IMR-90 (cell line): ENCODE measurements around the gene IL4R. TPM values are rescaled to one million over a fixed set of nuclear protein-coding genes. Genes with fewer than 3 reads are reported as not detected.

ENCODE experiments used
- ATAC-seq: fragments of 200-7000 bp; cut with Tn5 transposase; 2 replicates; pipeline ENCODE4 v1.9.1; 2020; ENCODE audit warnings: low read depth, mild to moderate bottlenecking, moderate library complexity
- BruUV-seq: library from RNA; stranded (reverse); fragments of 400-500 nt; replicated peaks from 2 replicates; lab custom pipeline; 2021; lab: Mats Ljungman, UMichigan
- CTCF ChIA-PET: fragments of 300-600 bp; formaldehyde crosslinking; extraction: SDS; loops from one replicate; lab custom pipeline; 2021; ENCODE audit warnings: antibody characterized with exemption; lab: Yijun Ruan, JAX
- POLR2A ChIA-PET: fragments of 300-600 bp; sonication (Branson Sonifier 250); formaldehyde crosslinking; loops from one replicate; lab custom pipeline; 2022; ENCODE audit warnings: antibody characterized with exemption; ENCODE audit not compliant: unreplicated experiment; lab: Charles Lee
- DNase-seq: peaks from one replicate; pipeline ENCODE4 v3.0.0; 2013
- H2AFZ ChIP-seq: replicated peaks from 2 replicates; pipeline ENCODE3; 2013; ENCODE audit warnings: low read length, mild to moderate bottlenecking; ENCODE audit not compliant: poor library complexity
- H2AK5ac ChIP-seq: 2 replicates; pipeline ENCODE4 v1.6.1; 2013; ENCODE audit warnings: low read depth, low read length, inconsistent platforms
- H2AK9ac ChIP-seq: replicated peaks from 2 replicates; pipeline ENCODE3; 2013; ENCODE audit warnings: mild to moderate bottlenecking, low read depth, low read length, moderate library complexity; ENCODE audit not compliant: poor library complexity
- H2BK120ac ChIP-seq: 2 replicates; pipeline ENCODE4 v1.6.1; 2013; ENCODE audit warnings: low read depth, low read length, inconsistent platforms
- H2BK15ac ChIP-seq: 3 replicates; pipeline ENCODE4 v1.6.1; 2013; ENCODE audit warnings: low read depth, low read length, inconsistent platforms
- H2BK20ac ChIP-seq: 2 replicates; pipeline ENCODE4 v1.6.1; 2013; ENCODE audit warnings: low read depth, mild to moderate bottlenecking, inconsistent platforms, low read length, moderate library complexity
- H2BK5ac ChIP-seq: 2 replicates; pipeline ENCODE4 v1.6.1; 2013; ENCODE audit warnings: mild to moderate bottlenecking, low read depth, low read length, inconsistent platforms; ENCODE audit not compliant: poor library complexity, severe bottlenecking
- H3K14ac ChIP-seq: replicated peaks from 2 replicates; pipeline ENCODE4 v1.6.1; 2013; ENCODE audit warnings: low read depth, low read length, inconsistent platforms
- H3K18ac ChIP-seq: 2 replicates; pipeline ENCODE4 v1.6.1; 2013; ENCODE audit warnings: low read depth, low read length, control low read depth
- H3K23ac ChIP-seq: 2 replicates; pipeline ENCODE4 v1.6.1; 2013; ENCODE audit warnings: low read depth, low read length, inconsistent platforms
- H3K27ac ChIP-seq: 2 replicates; pipeline ENCODE4 v1.5.1; 2013; ENCODE audit warnings: mild to moderate bottlenecking, control low read depth, low read length; ENCODE audit not compliant: insufficient read depth
- H3K27me3 ChIP-seq: 2 replicates; pipeline ENCODE4 v1.6.1; 2013; ENCODE audit warnings: low read length; ENCODE audit not compliant: control insufficient read depth, insufficient read depth
- H3K36me3 ChIP-seq: 2 replicates; pipeline ENCODE4 v1.6.1; 2013; ENCODE audit warnings: low read length, mixed read lengths; ENCODE audit not compliant: control insufficient read depth, insufficient read depth
- H3K4ac ChIP-seq: 2 replicates; pipeline ENCODE4 v1.6.1; 2013; ENCODE audit warnings: low read depth, low read length, inconsistent platforms
- H3K4me1 ChIP-seq: 2 replicates; pipeline ENCODE4 v1.6.1; 2013; ENCODE audit warnings: low read length, mixed read lengths; ENCODE audit not compliant: control insufficient read depth, insufficient read depth
- H3K4me2 ChIP-seq: 2 replicates; pipeline ENCODE4 v1.6.1; 2013; ENCODE audit warnings: low read depth, mild to moderate bottlenecking, control low read depth, low read length, moderate library complexity
- H3K4me3 ChIP-seq: 2 replicates; pipeline ENCODE4 v1.5.1; 2013; ENCODE audit warnings: low read depth, mild to moderate bottlenecking, control low read depth, low read length, moderate library complexity; ENCODE audit not compliant: insufficient read depth
- H3K56ac ChIP-seq: 2 replicates; pipeline ENCODE4 v1.6.1; 2013; ENCODE audit warnings: low read length, inconsistent platforms; ENCODE audit not compliant: insufficient read depth; ENCODE audit errors: extremely low read depth
- H3K79me1 ChIP-seq, 2 experiments: 2 replicates each; pipeline ENCODE4 v1.6.1; 2013; ENCODE audit warnings: low read length in 2 of 2, inconsistent platforms in 1 of 2, low read depth in 1 of 2
- H3K9ac ChIP-seq: 2 replicates; pipeline ENCODE4 v1.6.1; 2013; ENCODE audit warnings: low read depth, low read length, control low read depth
- H3K9me1 ChIP-seq: 2 replicates; pipeline ENCODE4 v1.6.1; 2013; ENCODE audit warnings: low read length, inconsistent platforms; ENCODE audit not compliant: insufficient read depth
- H3K9me3 ChIP-seq: 2 replicates; pipeline ENCODE4 v1.6.1; 2013; ENCODE audit warnings: low read length; ENCODE audit not compliant: control insufficient read depth, insufficient read depth
- H4K20me1 ChIP-seq: 2 replicates; pipeline ENCODE4 v1.6.1; 2013; ENCODE audit warnings: low read length, inconsistent platforms; ENCODE audit not compliant: insufficient read depth
- H4K5ac ChIP-seq: 2 replicates; pipeline ENCODE4 v1.6.1; 2013; ENCODE audit warnings: mild to moderate bottlenecking, low read depth, low read length, control low read depth
- H4K8ac ChIP-seq, 2 experiments: 2 replicates each; pipeline ENCODE4 v1.6.1; 2013; ENCODE audit warnings: low read depth in 2 of 2, low read length in 2 of 2, control low read depth in 1 of 2, inconsistent platforms in 1 of 2
- H4K91ac ChIP-seq: 2 replicates; pipeline ENCODE4 v1.6.1; 2013; ENCODE audit warnings: low read depth, low read length, inconsistent platforms; ENCODE audit not compliant: insufficient read depth
- BHLHE40 ChIP-seq: fragments of 150-350 bp; IDR thresholded peaks from 2 replicates; pipeline ENCODE4 v1.6.1; 2016; ENCODE audit warnings: mild to moderate bottlenecking, low read depth, low read length
- CEBPB ChIP-seq: IDR thresholded peaks from 2 replicates; pipeline ENCODE4 v1.6.1; 2012; ENCODE audit warnings: low read depth, low read length, improper control_type of control experiment
- FOS ChIP-seq: fragments of 150-350 bp; IDR thresholded peaks from 2 replicates; pipeline ENCODE4 v1.6.1; 2016; ENCODE audit warnings: low read depth, low read length
- MAFK ChIP-seq: IDR thresholded peaks from 2 replicates; pipeline ENCODE4 v1.6.1; 2012; ENCODE audit warnings: low read depth, low read length, improper control_type of control experiment
- MAZ ChIP-seq: IDR thresholded peaks from 2 replicates; pipeline ENCODE4 v1.6.1; 2012; ENCODE audit warnings: low read depth, mild to moderate bottlenecking, low read length, improper control_type of control experiment, moderate library complexity, borderline replicate concordance
- MXI1 ChIP-seq: IDR thresholded peaks from 2 replicates; pipeline ENCODE4 v1.6.1; 2012; ENCODE audit warnings: low read depth, mild to moderate bottlenecking, low read length, moderate library complexity, borderline replicate concordance
- POLR2A ChIP-seq: IDR thresholded peaks from 2 replicates; pipeline ENCODE4 v1.6.1; 2012; ENCODE audit warnings: mild to moderate bottlenecking, low read depth, low read length
- RAD21 ChIP-seq: IDR thresholded peaks from 2 replicates; pipeline ENCODE4 v1.6.1; 2012; ENCODE audit warnings: low read length, improper control_type of control experiment
- RCOR1 ChIP-seq: IDR thresholded peaks from 2 replicates; pipeline ENCODE4 v1.6.1; 2012; ENCODE audit warnings: mild to moderate bottlenecking, low read length, improper control_type of control experiment; ENCODE audit not compliant: insufficient replicate concordance
- RFX5 ChIP-seq: IDR thresholded peaks from 2 replicates; pipeline ENCODE4 v1.8.0; 2012; ENCODE audit warnings: low read depth, mild to moderate bottlenecking, low read length, moderate library complexity
- WGBS, 2 experiments: methylation state at CpG; one replicate each; pipeline versions ENCODE4 v1.1.5 to v1.1.7; 2013; ENCODE audit warnings: missing lambda C conversion rate in 2 of 2; ENCODE audit not compliant: insufficient read length in 1 of 2; ENCODE audit errors: extremely low coverage in 2 of 2; 5-methylcytosine and 5-hydroxymethylcytosine counted together
- dilution Hi-C: fragments of 300-500 bp; cut with HindIII; formaldehyde crosslinking; loops from one replicate; pipeline ENCODE4 v1.14.3; 2018; ENCODE audit warnings: low sequenced_read_pairs; ENCODE audit not compliant: unreplicated experiment
- in situ Hi-C: fragments of 300-500 bp; cut with MboI; formaldehyde crosslinking; loops from 3 replicates; pipeline ENCODE4 v1.14.3; 2019; ENCODE audit warnings: low sequenced_read_pairs, inconsistent platforms, mixed read lengths
- intact Hi-C: fragments of 100-400 bp; cut with micrococcal nuclease; formaldehyde crosslinking; loops from 2 replicates; pipeline ENCODE4 v1.10.0; 2022
- polyA plus RNA-seq, 3 experiments: library from polyadenylated mRNA; depleted of rRNA; stranded (reverse); fragments of >200 nt; gene quantifications; 2 replicates each; pipeline ENCODE4 v1.2.3, GENCODE V29; 2012; ENCODE audit warnings: low replicate concordance in 1 of 3
- total RNA-seq: library from RNA; depleted of rRNA; stranded (reverse); fragments of >200 nt; gene quantifications from 2 replicates; pipeline ENCODE4 v1.2.3, GENCODE V29; 2012
- TF ChIP-seq, protein P1 (sequence below): conservative IDR thresholded peaks from 2 replicates; pipeline ENCODE4 v1.5.1; 2012; ENCODE audit warnings: mild to moderate bottlenecking, low read depth, low read length, improper control_type of control experiment
- TF ChIP-seq, protein P2 (sequence below): fragments of 150-350 bp; IDR thresholded peaks from 2 replicates; pipeline ENCODE4 v1.6.1; 2017; ENCODE audit warnings: mild to moderate bottlenecking, antibody characterized with exemption, low read length, low read depth

Gene IL4R
- total and polyA plus RNA-seq, 2 of the 4 experiments (the other 2 are of a cell fraction) = 6.3 to 18.7 TPM

DNA sequence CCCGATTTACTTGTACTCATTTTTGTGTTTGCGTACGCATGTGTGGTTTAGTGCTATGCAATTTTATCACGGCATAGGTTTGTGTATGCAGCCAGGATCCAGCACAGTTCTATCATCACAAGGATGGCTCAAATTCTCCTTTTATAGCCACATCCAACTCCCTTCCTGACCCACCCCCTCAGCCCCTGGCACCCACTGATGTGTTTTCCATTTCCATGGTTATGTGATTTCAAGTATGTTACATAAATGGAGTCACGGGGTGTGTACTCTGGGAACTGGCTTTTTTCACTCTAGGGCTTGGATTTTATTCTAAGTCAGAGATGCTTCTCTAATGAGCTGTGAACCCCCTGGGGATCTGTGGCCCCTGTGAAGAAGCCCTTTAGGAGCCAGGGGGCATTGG lies 16.8 kb downstream of the IL4R start:
- ChIA-PET CTCF (interaction anchor here (1.6 kb wide), 1 partner anchor 96 kb away, joined by 6 read pairs; no protein-coding TSS in a partner anchor), POLR2A (no interaction called here)
- dilution Hi-C loops (no loop called here), in situ Hi-C loops (no loop called here), intact Hi-C loops (loop anchor here (1.0 kb wide), 1 partner anchor 95 kb away; no protein-coding TSS in a partner anchor)
- Histone ChIP-seq H3K14ac (peak overlapping the region; percentile 94), H3K56ac (peak overlapping the region; percentile 93), H2BK20ac (peak overlapping the region; percentile 95), H3K27ac (peak overlapping the region; percentile 93), H4K91ac (peak overlapping the region; percentile 93), H3K36me3 (peaks cover 33% of the 10 kb centered on the region), H2AK9ac (peak overlapping the region; percentile 31), H3K23ac (peak overlapping the region; percentile 50; the same call in 1 of the 2 replicates), H2BK120ac (peak overlapping the region; percentile 96), H4K8ac (peak overlapping the region; percentile 79 to 90), H3K4ac (peak overlapping the region; percentile 95), H2AFZ (no peak overlapping the region), H3K79me1 (peaks cover 36 to 81% of the 10 kb centered on the region in 2 experiments), H3K9ac (peak overlapping the region; percentile 56), H3K27me3 (no peaks in the 10 kb centered on the region), H3K4me3 (no peak overlapping the region), H3K4me2 (peak overlapping the region; percentile 11; the same call in 1 of the 2 replicates), H3K18ac (peak overlapping the region; percentile 91), H2BK15ac (peak overlapping the region; percentile 94; the same call in 2 of the 3 replicates), H3K4me1 (peaks cover 38% of the 10 kb centered on the region), H2AK5ac (peak overlapping the region; percentile 94), H4K5ac (peak overlapping the region; percentile 95), H4K20me1 (0 out of 2 replicates have a peak, but pooled peaks cover 3% of the 10 kb centered on the region), H3K9me1 (peaks cover 32% of the 10 kb centered on the region), H3K9me3 (no peaks in the 10 kb centered on the region), H2BK5ac (peak overlapping the region; percentile 81)
- DNase-seq (peak; percentile 98), ATAC-seq (peak; percentile 72)
- BruUV-seq = no TSS peak
- TF ChIP-seq FOS (peak; percentile 46; the same call in 1 of the 2 replicates), CEBPB (peak; percentile 49), MAFK (peak; percentile 21; the same call in 1 of the 2 replicates), MXI1 (no peak), RAD21 (peak; percentile 5; the same call in 1 of the 2 replicates), BHLHE40 (peak; percentile 35; the same call in 1 of the 2 replicates), RCOR1 (no peak), MAZ (peak; percentile 67; the same call in 1 of the 2 replicates), RFX5 (no peak; the same call in 1 of the 2 replicates), POLR2A (peak; percentile 65)
- TF ChIP-seq, protein P1, sequence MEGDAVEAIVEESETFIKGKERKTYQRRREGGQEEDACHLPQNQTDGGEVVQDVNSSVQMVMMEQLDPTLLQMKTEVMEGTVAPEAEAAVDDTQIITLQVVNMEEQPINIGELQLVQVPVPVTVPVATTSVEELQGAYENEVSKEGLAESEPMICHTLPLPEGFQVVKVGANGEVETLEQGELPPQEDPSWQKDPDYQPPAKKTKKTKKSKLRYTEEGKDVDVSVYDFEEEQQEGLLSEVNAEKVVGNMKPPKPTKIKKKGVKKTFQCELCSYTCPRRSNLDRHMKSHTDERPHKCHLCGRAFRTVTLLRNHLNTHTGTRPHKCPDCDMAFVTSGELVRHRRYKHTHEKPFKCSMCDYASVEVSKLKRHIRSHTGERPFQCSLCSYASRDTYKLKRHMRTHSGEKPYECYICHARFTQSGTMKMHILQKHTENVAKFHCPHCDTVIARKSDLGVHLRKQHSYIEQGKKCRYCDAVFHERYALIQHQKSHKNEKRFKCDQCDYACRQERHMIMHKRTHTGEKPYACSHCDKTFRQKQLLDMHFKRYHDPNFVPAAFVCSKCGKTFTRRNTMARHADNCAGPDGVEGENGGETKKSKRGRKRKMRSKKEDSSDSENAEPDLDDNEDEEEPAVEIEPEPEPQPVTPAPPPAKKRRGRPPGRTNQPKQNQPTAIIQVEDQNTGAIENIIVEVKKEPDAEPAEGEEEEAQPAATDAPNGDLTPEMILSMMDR = no peak
- TF ChIP-seq, protein P2, sequence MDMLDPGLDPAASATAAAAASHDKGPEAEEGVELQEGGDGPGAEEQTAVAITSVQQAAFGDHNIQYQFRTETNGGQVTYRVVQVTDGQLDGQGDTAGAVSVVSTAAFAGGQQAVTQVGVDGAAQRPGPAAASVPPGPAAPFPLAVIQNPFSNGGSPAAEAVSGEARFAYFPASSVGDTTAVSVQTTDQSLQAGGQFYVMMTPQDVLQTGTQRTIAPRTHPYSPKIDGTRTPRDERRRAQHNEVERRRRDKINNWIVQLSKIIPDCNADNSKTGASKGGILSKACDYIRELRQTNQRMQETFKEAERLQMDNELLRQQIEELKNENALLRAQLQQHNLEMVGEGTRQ = peak; percentile 74
- no CpG with 5 or more reads among the region's 5 CpGs for WGBS, 2 experiments
